Neural cell (in vitro differentiated cells): Measurements from ENCODE around the gene AP3D1.

Source experiments
- EZH2 ChIP-seq: fragments of 200-600, 300-800 bp; shearing (Covaris generic), sonication (generic); IDR thresholded peaks from 2 replicates; pipeline ENCODE4 v1.6.1; 2014; ENCODE audit warnings: antibody characterized with exemption, low read length, borderline replicate concordance, mild to moderate bottlenecking; ENCODE audit not compliant: insufficient read depth, poor library complexity, severe bottlenecking
- POLR2AphosphoS5 ChIP-seq: IDR thresholded peaks from 2 replicates; pipeline ENCODE4 v1.6.1; 2012
- RAD21 ChIP-seq: fragments of 450-650 bp; conservative IDR thresholded peaks from 2 replicates; pipeline ENCODE4 v1.6.1; 2014; ENCODE audit warnings: antibody characterized with exemption, mild to moderate bottlenecking, moderate library complexity
- TF ChIP-seq, protein P1 (sequence below): fragments of 450-650 bp; IDR thresholded peaks from 2 replicates; pipeline ENCODE4 v1.5.1; 2014; ENCODE audit warnings: antibody characterized with exemption, mild to moderate bottlenecking, moderate library complexity; ENCODE audit not compliant: poor library complexity, severe bottlenecking
- TF ChIP-seq, protein P2 (sequence below): IDR thresholded peaks from 2 replicates; pipeline ENCODE4 v1.6.1; 2012; ENCODE audit warnings: borderline replicate concordance

DNA sequence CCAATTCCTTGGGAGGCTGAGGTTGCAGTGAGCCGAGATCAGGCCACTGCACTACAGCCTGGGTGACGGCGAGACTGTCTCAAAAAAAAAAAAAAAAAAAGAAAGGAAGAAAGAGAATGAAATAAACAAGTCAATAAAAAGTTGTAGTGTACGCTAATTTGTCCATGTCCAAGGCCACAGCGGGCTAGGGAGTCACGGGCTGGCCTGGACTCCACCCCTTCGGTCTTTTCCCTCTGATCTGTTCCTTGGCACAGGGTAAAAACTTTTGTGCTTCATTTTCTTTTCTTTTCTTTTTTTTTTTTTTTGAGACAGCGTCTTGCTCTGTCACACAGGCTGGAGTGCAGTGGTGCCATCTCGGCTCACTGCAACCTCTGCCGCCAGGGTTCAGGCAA, 80.9 kb downstream of the AP3D1 start:
- TF ChIP-seq, protein P1, sequence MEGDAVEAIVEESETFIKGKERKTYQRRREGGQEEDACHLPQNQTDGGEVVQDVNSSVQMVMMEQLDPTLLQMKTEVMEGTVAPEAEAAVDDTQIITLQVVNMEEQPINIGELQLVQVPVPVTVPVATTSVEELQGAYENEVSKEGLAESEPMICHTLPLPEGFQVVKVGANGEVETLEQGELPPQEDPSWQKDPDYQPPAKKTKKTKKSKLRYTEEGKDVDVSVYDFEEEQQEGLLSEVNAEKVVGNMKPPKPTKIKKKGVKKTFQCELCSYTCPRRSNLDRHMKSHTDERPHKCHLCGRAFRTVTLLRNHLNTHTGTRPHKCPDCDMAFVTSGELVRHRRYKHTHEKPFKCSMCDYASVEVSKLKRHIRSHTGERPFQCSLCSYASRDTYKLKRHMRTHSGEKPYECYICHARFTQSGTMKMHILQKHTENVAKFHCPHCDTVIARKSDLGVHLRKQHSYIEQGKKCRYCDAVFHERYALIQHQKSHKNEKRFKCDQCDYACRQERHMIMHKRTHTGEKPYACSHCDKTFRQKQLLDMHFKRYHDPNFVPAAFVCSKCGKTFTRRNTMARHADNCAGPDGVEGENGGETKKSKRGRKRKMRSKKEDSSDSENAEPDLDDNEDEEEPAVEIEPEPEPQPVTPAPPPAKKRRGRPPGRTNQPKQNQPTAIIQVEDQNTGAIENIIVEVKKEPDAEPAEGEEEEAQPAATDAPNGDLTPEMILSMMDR = no peak
- TF ChIP-seq RAD21 = no peak
- TF ChIP-seq, protein P2, sequence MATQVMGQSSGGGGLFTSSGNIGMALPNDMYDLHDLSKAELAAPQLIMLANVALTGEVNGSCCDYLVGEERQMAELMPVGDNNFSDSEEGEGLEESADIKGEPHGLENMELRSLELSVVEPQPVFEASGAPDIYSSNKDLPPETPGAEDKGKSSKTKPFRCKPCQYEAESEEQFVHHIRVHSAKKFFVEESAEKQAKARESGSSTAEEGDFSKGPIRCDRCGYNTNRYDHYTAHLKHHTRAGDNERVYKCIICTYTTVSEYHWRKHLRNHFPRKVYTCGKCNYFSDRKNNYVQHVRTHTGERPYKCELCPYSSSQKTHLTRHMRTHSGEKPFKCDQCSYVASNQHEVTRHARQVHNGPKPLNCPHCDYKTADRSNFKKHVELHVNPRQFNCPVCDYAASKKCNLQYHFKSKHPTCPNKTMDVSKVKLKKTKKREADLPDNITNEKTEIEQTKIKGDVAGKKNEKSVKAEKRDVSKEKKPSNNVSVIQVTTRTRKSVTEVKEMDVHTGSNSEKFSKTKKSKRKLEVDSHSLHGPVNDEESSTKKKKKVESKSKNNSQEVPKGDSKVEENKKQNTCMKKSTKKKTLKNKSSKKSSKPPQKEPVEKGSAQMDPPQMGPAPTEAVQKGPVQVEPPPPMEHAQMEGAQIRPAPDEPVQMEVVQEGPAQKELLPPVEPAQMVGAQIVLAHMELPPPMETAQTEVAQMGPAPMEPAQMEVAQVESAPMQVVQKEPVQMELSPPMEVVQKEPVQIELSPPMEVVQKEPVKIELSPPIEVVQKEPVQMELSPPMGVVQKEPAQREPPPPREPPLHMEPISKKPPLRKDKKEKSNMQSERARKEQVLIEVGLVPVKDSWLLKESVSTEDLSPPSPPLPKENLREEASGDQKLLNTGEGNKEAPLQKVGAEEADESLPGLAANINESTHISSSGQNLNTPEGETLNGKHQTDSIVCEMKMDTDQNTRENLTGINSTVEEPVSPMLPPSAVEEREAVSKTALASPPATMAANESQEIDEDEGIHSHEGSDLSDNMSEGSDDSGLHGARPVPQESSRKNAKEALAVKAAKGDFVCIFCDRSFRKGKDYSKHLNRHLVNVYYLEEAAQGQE = no peak
- no peak for TF ChIP-seq POLR2AphosphoS5
- no peak for TF ChIP-seq EZH2
